B cell (primary cell): ENCODE data around the gene SLC35A5. TPM values are rescaled to one million over a fixed set of nuclear protein-coding genes. Genes with fewer than 3 reads are reported as not detected.
A peak's percentile ranks its signal among the peaks of the same experiment; 100 is the strongest.

Experiments used
- ATAC-seq: fragments of 200-7000 bp; cut with Tn5 transposase; one replicate; pipeline ENCODE4 v1.10.0; 2021; ENCODE audit warnings: low read depth, mild to moderate bottlenecking, moderate number of reproducible peaks, moderate library complexity
- CTCF ChIA-PET: fragments of 350-600 bp; sonication (Branson Sonifier 250); formaldehyde crosslinking; loops from one replicate; lab custom pipeline; 2021; ENCODE audit warnings: antibody characterized with exemption, inconsistent platforms; lab: Charles Lee
- POLR2A ChIA-PET: fragments of 350-600 bp; sonication (Branson Sonifier 250); formaldehyde crosslinking; loops from one replicate; lab custom pipeline; 2021; ENCODE audit warnings: antibody characterized with exemption; lab: Charles Lee
- DNase-seq: peaks from one replicate; pipeline ENCODE4 v3.0.0; 2013
- H2AFZ ChIP-seq: 2 replicates; pipeline ENCODE4 v1.6.1; 2012; ENCODE audit warnings: mild to moderate bottlenecking, low read depth, low read length; ENCODE audit not compliant: insufficient read depth, poor library complexity, severe bottlenecking
- H3K27ac ChIP-seq, 2 donors: 1 replicate in 1 of 2; 2 replicates in 1 of 2; pipeline ENCODE4 v1.5.1; 2012 to 2013; ENCODE audit warnings: low read length in 2 of 2, mild to moderate bottlenecking in 2 of 2, moderate library complexity in 1 of 2
- H3K27me3 ChIP-seq, 4 experiments: fragments of 200-600 bp in 1 of 4; sonication (generic) in 1 of 4; replicated peaks in 1 of 4; 1 replicate in 2 of 4; 2 replicates in 2 of 4; pipeline versions ENCODE4 v1.6.1 to v1.7.0; 2013 to 2016; ENCODE audit warnings: low read length in 3 of 4, mild to moderate bottlenecking in 2 of 4, mixed read lengths in 1 of 4, moderate library complexity in 1 of 4; ENCODE audit not compliant: insufficient read depth in 4 of 4, control insufficient read depth in 3 of 4; ENCODE audit errors: control extremely low read depth in 1 of 4
- H3K36me3 ChIP-seq, 2 experiments: replicated peaks in 1 of 2; 1 replicate in 1 of 2; 2 replicates in 1 of 2; pipeline versions ENCODE4 v1.6.1 to v1.7.1; 2013; ENCODE audit warnings: low read length in 1 of 2; ENCODE audit not compliant: insufficient read depth in 2 of 2, control insufficient read depth in 1 of 2; ENCODE audit errors: control extremely low read depth in 1 of 2, extremely low read depth in 1 of 2
- H3K4me1 ChIP-seq, 2 donors: fragments of 200-600 bp in 1 of 2; sonication (generic) in 1 of 2; 1 replicate in 1 of 2; 2 replicates in 1 of 2; pipeline versions ENCODE4 v1.5.1 to v1.6.1; 2013 to 2017; ENCODE audit warnings: low read length in 2 of 2; ENCODE audit not compliant: control insufficient read depth in 2 of 2, insufficient read depth in 2 of 2
- H3K4me2 ChIP-seq: replicated peaks from 2 replicates; pipeline ENCODE3; 2012; ENCODE audit warnings: mild to moderate bottlenecking, low read depth, low read length; ENCODE audit not compliant: poor library complexity, severe bottlenecking
- H3K4me3 ChIP-seq, 5 experiments: fragments of 200-600 bp in 1 of 5; sonication (generic) in 1 of 5; 1 replicate in 3 of 5; 2 replicates in 2 of 5; pipeline versions ENCODE4 v1.5.1 to v1.7.0; 2011 to 2016; ENCODE audit warnings: low read length in 4 of 5, mild to moderate bottlenecking in 4 of 5, low read depth in 2 of 5, control low read depth in 1 of 5, moderate library complexity in 1 of 5; ENCODE audit not compliant: insufficient read depth in 1 of 5; ENCODE audit errors: control extremely low read depth in 1 of 5, extremely low read depth in 1 of 5
- H3K79me2 ChIP-seq: fragments of 200-600 bp; sonication (generic); one replicate; pipeline ENCODE4 v1.6.0; 2016; ENCODE audit warnings: low read length; ENCODE audit not compliant: control insufficient read depth, insufficient read depth
- H3K9ac ChIP-seq: fragments of 200-600 bp; sonication (generic); 2 replicates; pipeline ENCODE4 v1.6.1; 2017; ENCODE audit warnings: mild to moderate bottlenecking, low read length, moderate library complexity
- H3K9me3 ChIP-seq, 3 donors: one replicate each; pipeline versions ENCODE4 v1.6.1 to v1.7.1; 2013; ENCODE audit warnings: low read length in 2 of 3; ENCODE audit not compliant: control insufficient read depth in 2 of 3, insufficient read depth in 1 of 3; ENCODE audit errors: control extremely low read depth in 1 of 3
- H4K20me1 ChIP-seq: 2 replicates; pipeline ENCODE4 v1.6.0; 2012; ENCODE audit warnings: mild to moderate bottlenecking, low read length; ENCODE audit not compliant: insufficient read depth, control insufficient read depth, poor library complexity, severe bottlenecking
- H3K27ac Mint-ChIP-seq: one replicate; pipeline ENCODE4 v1.8.0; 2021; ENCODE audit warnings: mixed read lengths
- H3K27me3 Mint-ChIP-seq: one replicate; pipeline ENCODE4 v1.8.0; 2021; ENCODE audit warnings: mixed read lengths
- H3K4me1 Mint-ChIP-seq: one replicate; pipeline ENCODE4 v1.8.0; 2021; ENCODE audit warnings: mixed read lengths
- H3K4me3 Mint-ChIP-seq: one replicate; pipeline ENCODE4 v1.8.0; 2021; ENCODE audit warnings: mixed read lengths
- H3K9me3 Mint-ChIP-seq: one replicate; pipeline ENCODE4 v1.8.0; 2022; ENCODE audit warnings: mixed read lengths; ENCODE audit not compliant: insufficient read depth
- CTCF ChIP-seq: fragments of 200-600 bp; IDR thresholded peaks from one replicate; pipeline ENCODE4 v1.8.0; 2022; ENCODE audit warnings: antibody characterized with exemption, mild to moderate bottlenecking
- EZH2 ChIP-seq: IDR thresholded peaks from 2 replicates; pipeline ENCODE4 v1.6.1; 2012; ENCODE audit warnings: borderline replicate concordance, low read depth, mild to moderate bottlenecking, moderate library complexity, low read length; ENCODE audit not compliant: insufficient read depth, poor library complexity, severe bottlenecking
- WGBS: methylation state at CpG from one replicate; pipeline ENCODE4 v1.1.5; 2013; ENCODE audit warnings: missing lambda C conversion rate; ENCODE audit not compliant: insufficient coverage; 5-methylcytosine and 5-hydroxymethylcytosine counted together
- intact Hi-C: fragments of 100-400 bp; cut with micrococcal nuclease; formaldehyde crosslinking; loops from one replicate; pipeline ENCODE4 v1.10.0; 2022
- polyA plus RNA-seq: library from polyadenylated mRNA; depleted of rRNA; stranded (reverse); fragments of >200 nt; gene quantifications from 2 replicates; pipeline ENCODE4 v1.2.3, GENCODE V29; 2012
- total RNA-seq, 2 donors: library from RNA; stranded (reverse); fragments of 120-200 nt in 1 of 2; gene quantifications; 1 replicate in 1 of 2; 2 replicates in 1 of 2; pipeline versions ENCODE4 v1.2.3 to v1.2.4, GENCODE V29; 2013 to 2022

Gene SLC35A5
- total and polyA plus RNA-seq, 2 donors (not counting 1 experiment from before 2014, with no cell fraction given) = 15.4 to 34.9 TPM

DNA sequence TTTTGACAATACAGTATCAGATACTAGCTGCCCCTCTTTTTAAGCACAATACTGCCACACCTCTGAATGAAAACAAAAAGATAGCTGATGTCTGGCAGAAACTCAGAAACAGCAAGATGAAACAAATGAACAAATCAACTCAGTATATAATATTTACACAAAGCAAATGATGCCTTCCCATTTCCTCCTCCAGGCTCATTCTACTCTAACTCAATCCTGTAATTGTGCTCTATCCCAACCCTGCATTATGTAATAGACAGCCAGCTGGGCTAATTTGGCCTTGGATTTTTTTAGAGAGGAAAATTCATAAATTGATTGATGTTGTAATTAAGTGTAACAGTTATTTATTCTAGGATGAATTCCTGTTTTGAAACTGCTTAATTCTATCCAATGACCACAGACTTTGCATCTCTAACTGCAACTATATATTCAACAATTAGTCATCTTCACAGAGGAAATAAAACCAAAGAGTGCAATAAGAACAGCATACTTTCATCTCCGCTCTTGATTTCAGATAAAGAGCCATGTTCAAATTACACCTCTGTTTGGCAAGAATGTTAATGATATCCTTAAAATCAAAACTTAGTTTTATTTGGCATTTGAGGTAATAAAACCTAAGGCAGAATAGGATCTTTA, 6.2 kb upstream of the SLC35A5 start:
- Histone ChIP-seq H3K4me3 (no peak overlapping the region), H3K4me2 (no peak overlapping the region), H3K27me3 (no peaks in the 10 kb centered on the region), H3K9me3 (no peaks in the 10 kb centered on the region), H3K9ac (no peak overlapping the region), H3K27ac (peak overlapping the region in 1 of 2 donors; percentile 1), H2AFZ (no peak overlapping the region), H3K4me1 (peaks cover 9 to 34% of the 10 kb centered on the region in 2 donors), H4K20me1 (peaks cover 18% of the 10 kb centered on the region), H3K36me3 (peaks cover 3 to 5% of the 10 kb centered on the region in 2 experiments), H3K79me2 (peaks cover 79% of the 10 kb centered on the region)
- no CpG with 5 or more reads among the region's 1 CpG for WGBS
- TF ChIP-seq EZH2 = no peak
- TF ChIP-seq CTCF = no peak
- POLR2A ChIA-PET = no interaction called here
- peaks cover 48% of the 10 kb centered on the region for H3K4me1 Mint-ChIP-seq
- ATAC-seq (no peak), DNase-seq (no peak)
- intact Hi-C loops = no loop called here
- CTCF ChIA-PET = interaction anchor here (1.0 to 1.2 kb wide), 2 partner anchors 13 to 263 kb away, joined by 3 to 5 read pairs; no protein-coding TSS in a partner anchor
- H3K4me3 Mint-ChIP-seq = no peak overlapping the region
- no peaks in the 10 kb centered on the region for H3K27me3 Mint-ChIP-seq
- peak overlapping the region; percentile 20 for H3K27ac Mint-ChIP-seq
- no peaks in the 10 kb centered on the region for H3K9me3 Mint-ChIP-seq

DNA sequence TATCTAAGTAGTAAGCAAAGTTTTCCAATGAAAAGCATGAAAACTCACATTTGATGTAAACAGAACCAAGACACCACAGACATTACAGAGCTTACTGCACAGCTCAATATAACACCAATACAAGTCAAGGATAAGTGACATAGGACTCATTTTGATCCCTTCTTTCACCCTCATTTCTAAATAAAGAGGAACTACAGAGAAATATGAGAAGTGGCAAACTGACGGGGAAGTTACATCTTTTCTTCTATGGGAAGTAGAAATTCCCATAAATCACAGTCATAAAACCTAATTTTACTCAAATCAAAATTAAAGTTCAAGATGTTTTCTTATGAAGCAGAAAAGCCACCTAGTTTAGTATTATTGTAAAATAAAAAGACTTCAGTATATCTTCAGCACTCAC, 3.9 kb upstream of the SLC35A5 start:
- Histone ChIP-seq H3K4me1 (peaks cover 18 to 37% of the 10 kb centered on the region in 2 donors), H3K9ac (no peak overlapping the region), H3K9me3 (no peaks in the 10 kb centered on the region), H4K20me1 (peaks cover 18% of the 10 kb centered on the region), H3K4me2 (no peak overlapping the region), H3K79me2 (peaks cover 83% of the 10 kb centered on the region), H3K36me3 (peaks cover 0 to 4% of the 10 kb centered on the region in 2 experiments), H3K27me3 (no peaks in the 10 kb centered on the region), H3K27ac (peak overlapping the region in 1 of 2 donors; percentile 41), H3K4me3 (no peak overlapping the region), H2AFZ (no peak overlapping the region)
- H3K27me3 Mint-ChIP-seq = no peaks in the 10 kb centered on the region
- ChIA-PET CTCF (no interaction called here), POLR2A (no interaction called here)
- ATAC-seq (no peak), DNase-seq (peak; percentile 20)
- no peaks in the 10 kb centered on the region for H3K9me3 Mint-ChIP-seq
- H3K4me1 Mint-ChIP-seq = peaks cover 58% of the 10 kb centered on the region
- no peak for TF ChIP-seq CTCF
- WGBS = no CpG with 5 or more reads among the region's 1 CpG
- intact Hi-C loops = no loop called here
- H3K27ac Mint-ChIP-seq = peak overlapping the region; percentile 7
- no peak overlapping the region for H3K4me3 Mint-ChIP-seq
